HG03571 (cell line): ENCODE results near the gene RCAN2.

Experiments
- ATAC-seq: cut with Tn5 transposase; IDR thresholded peaks from one replicate; pipeline ENCODE4 v1.9.1; 2021; ENCODE audit not compliant: unreplicated experiment

Gene RCAN2

DNA sequence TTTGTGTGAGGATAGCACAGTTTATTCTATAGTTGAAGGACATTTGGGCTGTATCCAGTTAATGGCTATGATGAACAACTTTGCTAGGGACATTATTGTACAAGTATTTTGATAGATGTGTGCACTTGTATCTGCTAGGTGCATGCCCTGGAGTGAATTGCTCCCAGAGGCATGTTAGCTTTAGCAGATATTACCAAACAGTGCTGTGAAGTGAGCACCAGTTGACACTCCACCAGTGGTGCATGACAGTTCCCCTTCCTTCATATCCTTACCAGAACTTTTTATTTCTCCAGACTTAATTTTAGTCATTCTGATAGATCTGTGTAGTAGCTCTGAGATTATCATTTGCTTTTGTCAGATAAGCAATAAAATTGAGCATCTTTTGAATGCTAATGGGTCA, 271.6 kb downstream of the RCAN2 start:
- no peak for ATAC-seq

DNA sequence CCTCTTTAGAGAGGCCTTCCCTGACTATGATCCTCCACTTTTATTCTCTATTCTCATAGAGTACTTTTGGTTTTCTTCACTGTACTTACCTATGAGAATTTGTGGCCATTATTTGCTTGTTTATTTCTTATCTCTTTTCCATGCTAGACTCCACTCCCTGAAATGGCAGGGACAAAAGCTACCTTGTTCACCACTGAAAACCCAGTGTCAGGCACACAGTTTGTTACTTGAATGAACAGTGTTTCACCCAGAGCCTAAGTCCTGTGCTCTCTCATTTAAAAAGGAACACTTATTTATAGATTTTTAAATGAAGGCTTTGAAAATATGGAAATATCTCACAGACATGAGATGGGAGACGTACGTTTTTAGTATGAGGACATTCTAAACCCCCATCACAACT, 272.8 kb downstream of the RCAN2 start:
- ATAC-seq = no peak

DNA sequence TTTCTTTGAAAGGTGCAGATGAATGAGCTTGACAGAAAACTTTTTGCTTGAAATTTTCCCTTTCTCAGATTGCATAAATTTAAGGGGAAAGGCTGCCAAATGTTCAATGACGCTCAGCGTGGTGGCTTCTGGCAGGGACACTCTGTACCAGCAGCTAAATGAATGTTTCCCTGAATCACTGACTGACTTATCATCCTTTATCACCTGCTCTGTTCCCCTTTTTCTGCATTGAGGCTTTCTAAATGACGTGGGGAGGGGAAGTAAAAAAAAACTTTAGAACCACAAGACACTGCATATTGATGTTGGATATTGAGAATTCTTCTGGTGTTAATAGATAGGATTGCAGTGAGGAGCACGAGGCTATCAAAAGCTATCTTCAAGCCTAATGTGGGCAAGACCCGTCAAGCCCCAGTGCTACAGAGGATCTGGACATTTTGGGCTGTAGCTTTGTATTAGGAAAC, 273.5 kb downstream of the RCAN2 start:
- ATAC-seq = no peak

DNA sequence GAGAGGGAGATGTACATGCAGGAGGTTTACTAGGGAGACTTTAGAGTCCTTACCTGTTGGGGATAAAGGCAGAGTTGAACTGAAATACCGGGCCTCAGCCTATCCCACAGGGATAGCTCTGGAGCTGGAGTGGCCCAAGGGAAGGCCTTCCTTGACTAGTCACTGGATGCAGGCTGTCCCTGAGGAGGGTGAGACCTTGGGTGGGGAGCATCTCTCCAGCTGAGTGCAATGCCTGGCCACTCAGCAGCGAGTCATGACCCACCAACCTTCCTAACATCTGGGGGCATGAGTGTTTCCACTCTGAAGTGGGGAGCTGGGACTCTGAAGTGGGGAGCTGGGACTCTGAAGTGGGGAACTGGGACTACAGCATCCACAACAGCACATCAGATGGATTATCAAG, 274.4 kb downstream of the RCAN2 start:
- ATAC-seq = no peak

DNA sequence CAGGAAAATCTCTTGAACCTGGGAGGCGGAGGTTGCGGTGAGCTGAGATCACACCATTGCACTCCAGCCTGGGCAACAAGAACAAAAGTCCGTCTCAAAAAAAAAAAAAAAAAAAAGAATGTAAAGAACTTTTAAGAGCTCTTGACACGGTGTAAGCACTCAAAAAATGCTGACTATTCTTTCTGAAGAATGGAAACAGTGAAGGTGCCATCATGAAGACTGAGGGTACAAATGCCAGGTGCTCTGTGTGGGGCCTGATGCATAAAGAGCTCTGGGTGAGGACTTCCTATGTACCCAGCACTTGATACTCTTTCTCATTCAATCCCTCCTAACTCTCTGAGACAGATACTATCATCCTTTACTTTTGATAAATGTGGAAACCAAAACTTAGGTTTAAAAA, 275.5 kb downstream of the RCAN2 start:
- ATAC-seq = no peak

DNA sequence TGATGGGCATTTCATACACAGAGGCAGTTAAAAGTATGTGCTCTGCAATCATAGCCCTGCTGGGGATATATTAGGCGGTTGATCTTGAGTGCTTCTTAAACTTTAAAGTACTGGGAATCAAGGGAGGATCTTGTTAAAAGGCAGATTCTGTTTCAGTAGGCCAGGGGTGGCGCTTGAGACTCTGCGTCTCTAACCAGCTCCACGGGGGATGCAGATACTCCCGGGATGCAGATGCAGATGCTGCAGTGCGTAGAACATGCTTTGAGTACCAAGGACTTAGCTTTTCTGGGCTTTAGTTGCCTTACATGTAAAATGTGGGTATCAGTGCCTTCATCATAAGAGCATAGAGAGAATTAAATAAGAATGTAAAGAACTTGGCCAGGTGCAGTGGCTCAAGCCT, 276.0 kb downstream of the RCAN2 start:
- no peak for ATAC-seq

DNA sequence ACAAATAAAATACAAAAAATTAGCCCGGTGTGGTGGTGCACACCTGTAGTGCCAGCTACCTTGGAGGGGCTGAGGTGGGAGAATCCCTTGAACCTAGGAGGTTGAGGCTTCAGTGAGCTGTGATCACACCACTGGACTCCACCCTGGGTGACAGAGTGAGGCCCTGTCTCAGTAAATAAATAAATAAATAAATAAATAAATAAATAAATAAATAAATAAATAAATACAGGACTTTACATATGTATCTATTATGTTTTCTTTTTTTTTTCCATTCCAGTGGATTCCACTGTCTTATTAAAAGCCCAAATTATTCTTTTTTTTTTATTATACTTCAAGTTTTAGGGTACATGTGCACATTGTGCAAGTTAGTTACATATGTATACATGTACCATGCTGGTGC, 279.3 kb downstream of the RCAN2 start:
- no peak for ATAC-seq

DNA sequence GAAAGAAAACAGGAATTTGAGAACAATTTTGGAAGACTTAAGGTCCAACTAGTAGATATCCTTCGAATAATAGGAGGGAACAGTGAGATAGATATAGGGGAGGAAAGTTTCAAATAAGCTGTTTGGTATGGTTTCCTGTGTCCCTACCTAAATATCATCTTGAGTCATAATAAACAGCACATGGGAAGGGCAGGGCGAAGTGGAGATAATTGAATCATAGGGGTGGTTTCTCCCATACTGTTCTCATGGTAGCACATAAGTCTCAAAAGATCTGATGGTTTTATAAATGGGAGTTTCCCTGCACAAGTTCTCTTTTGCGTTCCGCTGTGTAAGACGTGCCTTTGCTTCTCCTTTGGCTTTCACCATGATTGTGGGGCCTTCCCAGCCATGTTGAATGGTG, 281.0 kb downstream of the RCAN2 start:
- ATAC-seq = no peak

DNA sequence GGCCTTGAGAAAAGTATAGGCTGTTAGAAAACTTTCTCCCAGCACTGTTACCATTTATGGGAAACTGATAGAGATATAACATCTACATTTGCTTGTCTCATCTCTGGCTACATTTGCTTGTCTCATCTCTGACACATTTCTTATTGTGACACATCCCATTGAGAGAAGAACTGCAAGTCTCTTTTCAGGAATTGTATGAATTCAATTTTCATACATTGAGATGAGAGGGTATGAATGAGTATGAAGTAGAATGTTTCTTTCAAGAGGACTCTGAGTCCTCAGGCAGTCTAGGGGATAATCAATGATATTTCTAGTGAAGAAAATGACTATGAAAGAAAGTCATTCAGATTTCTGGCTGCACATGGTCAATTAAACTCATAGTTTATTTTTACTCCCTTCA, 282.9 kb downstream of the RCAN2 start:
- no peak for ATAC-seq

DNA sequence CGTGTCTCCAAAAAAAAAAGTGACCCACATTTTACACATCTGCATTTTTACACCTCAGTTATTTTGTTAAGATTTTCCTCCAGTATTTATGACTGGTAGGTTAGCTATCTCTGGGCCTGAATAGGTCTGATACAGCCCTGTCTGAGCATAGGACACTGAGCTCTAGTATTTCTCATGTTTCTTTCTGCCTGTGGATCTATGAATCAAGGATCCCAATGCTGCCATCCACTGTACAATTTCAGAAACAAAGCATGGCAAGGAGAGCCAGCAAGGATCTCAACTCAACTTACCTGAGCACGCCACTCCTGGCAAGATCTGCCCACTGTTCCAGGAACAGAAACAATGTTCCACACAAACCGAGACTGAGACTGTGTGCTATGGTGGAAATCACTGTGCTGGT, 284.1 kb downstream of the RCAN2 start:
- no peak for ATAC-seq

DNA sequence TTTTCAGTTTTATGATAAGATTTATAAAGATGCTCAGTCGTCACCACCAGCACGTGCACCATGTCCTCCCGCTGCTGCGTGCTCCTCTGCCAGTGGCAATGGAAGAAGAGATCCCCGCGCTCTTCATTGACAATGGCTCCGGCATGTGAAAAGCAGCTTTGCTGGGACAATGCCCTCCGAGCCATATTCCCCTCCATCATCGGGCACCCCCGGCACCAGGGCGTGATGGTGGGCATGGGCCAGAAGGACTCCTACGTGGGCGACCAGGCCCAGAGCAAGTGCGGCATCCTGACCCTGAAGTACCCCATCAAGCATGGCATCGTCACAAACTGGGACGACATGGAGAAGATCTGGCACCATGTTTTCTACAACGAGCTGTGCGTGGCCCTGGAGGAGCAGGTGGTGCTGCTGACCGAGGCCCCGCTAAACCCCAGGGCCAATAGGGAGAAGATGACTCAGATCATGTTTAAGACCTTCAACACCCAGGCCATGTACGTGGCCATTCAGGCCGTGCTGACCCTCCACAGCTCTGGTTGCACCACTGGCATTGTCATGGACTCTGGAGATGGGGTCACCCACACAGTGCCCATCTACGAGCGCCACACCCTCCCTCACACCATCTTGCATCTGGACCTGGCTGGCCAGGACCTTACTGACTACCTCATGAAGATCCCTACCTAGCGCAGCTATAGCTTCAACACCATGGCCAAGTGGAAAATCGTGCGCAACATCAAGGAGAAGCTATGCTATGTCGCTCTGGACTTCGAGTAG, 286.2 kb downstream of the RCAN2 start:
- no peak for ATAC-seq

DNA sequence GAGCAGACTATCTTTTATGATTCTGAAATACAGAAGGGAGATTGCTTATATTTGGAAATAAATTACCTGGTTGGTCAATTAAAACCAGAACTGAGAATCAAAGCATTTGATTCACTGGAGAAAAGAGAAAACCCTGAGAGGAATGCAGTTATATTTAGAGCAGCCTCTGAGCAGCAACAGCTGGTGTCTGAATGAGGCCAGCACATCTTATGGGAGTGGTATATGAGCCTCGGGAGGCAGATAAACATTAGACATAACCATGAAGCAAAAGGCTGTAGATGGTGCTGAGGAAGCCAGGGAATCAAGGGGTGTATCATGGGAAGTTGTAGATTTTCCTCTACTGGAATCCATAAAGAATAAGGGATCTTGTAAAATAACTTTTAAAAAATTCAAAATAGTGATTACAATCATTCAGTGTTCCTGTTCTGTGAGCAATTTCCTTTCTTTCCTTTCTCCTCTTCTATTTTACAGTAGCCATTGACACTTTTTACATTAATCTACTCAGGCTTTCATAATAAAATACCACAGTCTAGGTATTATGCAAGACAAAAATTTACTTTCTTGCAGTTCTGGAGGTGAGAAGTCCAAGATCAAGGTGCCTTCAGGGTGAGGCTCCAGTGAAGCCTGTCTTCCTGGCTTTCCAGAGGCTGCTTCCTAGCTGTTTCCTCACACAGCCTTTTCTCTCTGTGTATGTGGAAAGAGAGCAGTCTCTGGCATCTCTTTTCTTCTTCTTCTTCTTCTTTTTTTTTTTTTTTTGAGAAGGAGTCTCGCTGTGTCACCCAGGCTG, 287.7 kb downstream of the RCAN2 start:
- ATAC-seq = no peak

DNA sequence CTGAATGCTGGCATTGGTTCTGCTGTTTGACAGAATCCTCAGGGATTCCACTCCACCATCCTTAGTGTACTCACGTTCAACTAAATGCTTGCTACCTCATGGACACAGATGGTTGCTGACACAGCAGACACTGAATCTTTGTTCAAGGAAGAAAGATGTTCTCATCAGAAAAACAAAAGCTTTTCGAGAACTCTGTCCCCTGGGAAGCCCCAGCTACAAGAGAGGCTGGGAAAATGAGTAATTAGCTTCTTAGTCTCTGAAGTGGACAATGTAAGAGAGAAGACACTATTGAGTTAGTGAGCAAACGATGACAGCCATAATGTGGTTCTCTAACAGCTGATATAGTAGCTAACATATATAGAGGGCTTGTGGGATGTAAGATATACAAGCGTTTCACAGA, 289.5 kb downstream of the RCAN2 start:
- ATAC-seq = no peak

DNA sequence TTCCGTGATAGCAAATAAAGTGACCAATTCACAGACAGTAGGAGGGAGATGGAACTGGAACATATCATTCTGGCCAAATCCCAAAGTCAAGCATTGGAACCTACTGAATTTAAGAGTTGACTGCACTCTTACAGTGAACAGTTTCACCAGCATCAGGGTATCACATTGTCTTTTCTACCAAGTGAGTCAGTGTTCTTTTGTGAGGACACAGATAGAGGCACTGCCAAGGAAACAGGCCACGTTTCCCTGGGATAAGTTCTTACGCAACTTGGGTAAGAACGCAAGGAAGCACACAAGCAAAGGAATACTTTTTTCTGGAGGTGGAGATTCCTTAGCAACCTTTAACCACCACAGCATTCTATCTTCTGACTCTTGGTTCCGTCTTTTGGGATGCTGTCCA, 291.9 kb downstream of the RCAN2 start:
- ATAC-seq = no peak

DNA sequence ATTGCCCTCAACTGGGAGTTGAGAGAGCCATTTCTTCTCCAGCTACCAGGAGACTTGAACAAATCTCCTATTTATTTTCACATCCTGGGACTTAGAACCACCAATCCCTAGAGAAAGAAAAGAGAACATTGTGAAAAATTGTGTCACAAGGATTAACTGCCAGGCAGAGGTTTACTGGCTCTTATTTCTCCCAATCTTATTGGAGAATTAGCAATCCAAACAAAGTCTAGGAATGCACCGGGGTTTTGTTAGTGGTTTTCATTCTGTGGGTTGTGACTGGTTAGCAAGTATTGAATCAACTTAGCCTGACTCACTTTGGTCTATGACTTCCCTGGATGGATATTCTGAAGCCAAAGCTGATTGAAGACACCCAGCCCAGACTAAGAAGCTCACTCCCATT, 299.3 kb downstream of the RCAN2 start:
- no peak for ATAC-seq

DNA sequence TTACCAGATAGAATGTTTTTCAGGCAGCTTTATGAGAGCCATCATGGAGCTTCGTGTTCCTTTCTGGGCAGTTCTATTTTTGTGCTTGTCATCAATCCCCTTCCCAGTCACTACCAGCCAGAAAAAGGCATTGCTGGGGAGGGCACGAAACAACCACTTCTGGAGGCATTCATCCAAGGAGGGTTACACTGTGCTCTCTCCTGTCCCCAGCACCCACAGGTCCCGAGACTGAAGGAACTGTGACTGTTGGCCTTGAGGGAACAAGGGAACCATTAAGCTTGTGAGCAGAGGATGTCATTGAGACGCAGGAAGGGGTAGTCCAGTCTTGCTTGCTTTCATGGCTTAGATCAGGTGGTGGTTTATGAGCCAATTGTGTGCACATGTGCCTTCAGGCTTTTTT, 300.4 kb downstream of the RCAN2 start:
- ATAC-seq = no peak

DNA sequence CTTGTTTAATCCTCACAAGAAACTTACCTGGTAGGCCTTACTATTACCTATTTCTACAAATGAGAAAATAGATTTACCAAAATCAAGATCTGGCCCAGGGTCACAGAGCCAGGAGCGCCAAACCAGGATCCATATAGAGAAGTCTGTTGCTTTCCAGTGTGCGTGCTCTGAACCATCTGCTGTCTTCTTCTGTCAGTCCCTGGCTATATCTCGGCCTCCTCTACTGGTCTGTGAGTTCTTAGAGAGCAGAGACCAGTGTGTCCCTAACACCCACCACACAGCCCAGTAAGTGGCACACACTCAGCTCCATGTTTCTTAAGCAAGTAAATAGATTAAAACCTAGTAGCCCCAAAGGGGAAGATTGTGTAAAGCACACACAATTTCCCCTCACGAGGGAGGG, 301.5 kb downstream of the RCAN2 start:
- no peak for ATAC-seq

DNA sequence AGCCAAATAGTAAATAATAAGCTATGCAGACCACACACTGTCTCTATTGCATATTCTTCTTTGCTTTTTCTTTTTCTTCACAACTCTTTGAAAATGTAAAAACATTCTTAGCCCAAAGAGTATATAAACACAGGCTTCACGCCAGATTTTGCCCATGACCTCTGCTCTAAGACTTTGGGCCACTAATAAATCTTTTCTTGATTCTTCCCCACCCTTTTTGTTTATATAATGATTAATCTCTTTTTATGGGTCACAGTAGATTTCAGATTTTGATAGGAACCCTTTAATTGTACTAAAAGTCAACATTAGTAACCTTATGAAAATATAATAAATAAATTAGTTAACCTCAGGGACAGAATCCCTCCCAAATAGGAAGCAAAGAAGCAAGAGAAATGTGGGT, 304.7 kb downstream of the RCAN2 start:
- ATAC-seq = no peak

DNA sequence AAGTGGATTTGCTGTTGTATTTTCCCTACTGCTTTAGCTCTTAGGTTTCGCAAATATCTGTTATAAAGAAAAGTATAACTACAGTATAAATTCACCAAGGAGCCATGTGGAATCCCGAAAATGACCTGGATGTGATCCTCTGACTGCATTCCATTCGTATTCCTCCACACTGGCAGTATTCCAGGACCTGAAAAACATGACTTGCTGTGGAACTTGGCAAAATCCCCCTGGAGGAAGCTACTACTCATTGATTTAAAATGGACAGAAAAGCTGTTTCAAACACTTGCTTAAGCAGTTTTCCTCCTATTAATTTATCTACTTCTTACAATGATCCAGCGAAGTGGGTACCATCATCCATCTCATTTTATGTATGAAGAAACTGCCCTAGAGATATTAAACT, 307.1 kb downstream of the RCAN2 start:
- ATAC-seq = no peak

DNA sequence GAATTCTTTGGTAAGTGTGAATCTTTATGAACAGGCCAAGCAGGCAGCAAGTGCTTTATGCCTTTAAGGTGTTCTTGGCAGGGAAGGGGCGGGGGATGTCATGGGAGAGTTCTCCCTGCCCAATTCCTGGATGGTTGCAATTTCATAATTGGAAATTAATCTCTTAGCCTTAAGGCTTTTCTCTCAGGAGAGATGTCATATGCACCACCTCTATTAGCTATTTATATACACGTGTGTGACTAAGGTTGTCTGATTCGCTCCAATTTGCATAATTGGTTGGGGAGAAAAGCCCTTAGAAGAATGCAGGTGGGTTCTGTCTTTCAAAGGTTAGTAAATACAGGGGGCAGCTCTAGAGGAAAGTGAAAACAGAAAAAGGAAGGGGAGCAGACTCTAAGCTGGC, 315.3 kb downstream of the RCAN2 start:
- ATAC-seq = no peak

DNA sequence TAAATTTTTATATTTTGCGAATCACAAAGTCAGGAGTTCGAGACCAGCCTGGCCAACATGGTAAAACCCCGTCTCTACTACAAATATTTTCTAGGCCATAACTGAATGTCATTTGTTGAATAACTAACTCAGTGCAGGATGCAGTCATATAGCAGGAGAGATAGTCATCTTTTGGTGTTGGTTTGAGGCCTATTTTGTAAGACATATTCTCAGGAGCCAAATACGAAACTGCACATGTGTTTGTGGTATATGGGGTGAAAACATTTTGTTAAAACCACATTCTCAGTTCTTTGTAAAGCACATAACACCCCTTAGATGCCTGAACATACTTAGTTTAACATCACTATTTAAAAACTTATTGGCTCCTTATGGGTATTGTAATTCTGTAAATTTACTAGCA, 315.8 kb downstream of the RCAN2 start:
- peak; percentile 78 for ATAC-seq

DNA sequence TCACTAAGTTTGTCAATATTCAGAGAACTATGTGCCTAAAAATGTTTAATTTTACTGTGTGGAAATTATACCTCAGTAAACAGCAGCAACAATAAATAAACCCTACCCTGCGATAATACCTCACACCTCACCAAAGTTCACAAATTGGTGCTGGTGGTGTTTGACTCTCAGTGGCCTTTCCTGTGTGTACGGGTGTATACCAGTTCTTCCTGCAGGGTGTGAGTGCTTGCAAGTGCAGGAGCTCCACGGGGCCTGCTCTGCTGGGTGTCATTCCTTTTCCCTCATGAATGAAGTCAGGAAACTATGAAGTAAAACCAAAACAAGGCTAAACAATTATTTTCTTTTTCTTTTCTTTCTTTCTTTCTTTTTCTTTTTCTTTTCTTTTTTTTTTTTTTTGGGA, 316.3 kb downstream of the RCAN2 start:
- no peak for ATAC-seq

DNA sequence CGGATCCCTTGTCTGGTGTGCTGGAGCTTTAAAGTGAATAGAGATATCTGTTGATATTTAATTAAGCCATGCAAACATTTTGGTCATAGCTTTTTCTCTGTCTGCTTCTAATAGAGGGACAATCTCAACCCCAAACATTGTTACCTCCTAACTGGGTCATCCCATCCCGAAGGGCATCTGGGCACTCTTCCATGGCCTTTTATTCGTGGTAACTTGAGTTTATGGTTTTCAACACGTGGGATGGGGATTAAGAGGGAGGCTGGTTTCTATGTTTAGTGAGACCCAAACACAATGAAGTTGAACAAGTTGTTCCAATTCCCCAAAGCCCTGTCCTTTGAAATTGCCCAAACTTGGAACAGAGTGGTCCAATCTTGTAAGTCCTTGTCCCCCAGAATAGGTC, 319.1 kb downstream of the RCAN2 start:
- no peak for ATAC-seq
